K562 (cell line): Measurements from ENCODE around the gene LRRC15. TPM values are rescaled to one million over a fixed set of nuclear protein-coding genes. Genes with fewer than 3 reads are reported as not detected.

Experiments used
- ATAC-seq: fragments of 200-7000 bp; cut with Tn5 transposase; 3 replicates; pipeline ENCODE4 v1.9.1; 2020; ENCODE audit warnings: moderate library complexity
- BruUV-seq: library from RNA; stranded (reverse); fragments of 400-500 nt; replicated peaks from 2 replicates; lab custom pipeline; 2021; lab: Mats Ljungman, UMichigan
- CTCF ChIA-PET: fragments of 300-600 bp; formaldehyde crosslinking; extraction: SDS; loops from one replicate; lab custom pipeline; 2021; ENCODE audit warnings: low intra/inter-chr PET ratio; lab: Yijun Ruan, JAX
- POLR2A ChIA-PET: fragments of 300-600, 350-650 bp; sonication (Branson Sonifier 250); formaldehyde crosslinking; extraction: SDS; loops from one replicate; lab custom pipeline; 2021; ENCODE audit warnings: antibody characterized with exemption, inconsistent platforms; lab: Yijun Ruan, JAX
- DNase-seq, 4 experiments: peaks; one replicate each; pipeline versions ENCODE4 v3.0.0 to v3.0.0-alpha.2; 2011 to 2018; ENCODE audit warnings: low spot score in 3 of 4, mixed read lengths in 3 of 4; ENCODE audit errors: extremely low read depth in 1 of 4
- FAIRE-seq: peaks from 2 replicates; lab custom pipeline; 2011; peaks lifted over from hg19 to GRCh38; lab: Jason Lieb, UNC
- H2AFZ ChIP-seq: 2 replicates; pipeline ENCODE4 v1.6.0; 2011; ENCODE audit warnings: low read depth, low read length, control low read depth, inconsistent platforms
- H3K27ac ChIP-seq: fragments of 200-600 bp; 3 replicates; pipeline ENCODE4 v1.8.0; 2011; ENCODE audit warnings: low read depth, mild to moderate bottlenecking, control low read depth, inconsistent platforms, low read length, moderate library complexity, mixed read lengths; ENCODE audit errors: extremely low read depth
- H3K27me3 ChIP-seq, 2 experiments: fragments of 300-600 bp in 1 of 2; 2 replicates in 1 of 2; 3 replicates in 1 of 2; pipeline versions ENCODE4 v1.6.0 to v1.8.0; 2011; ENCODE audit warnings: inconsistent platforms in 2 of 2, low read length in 2 of 2, mild to moderate bottlenecking in 1 of 2, mixed read lengths in 1 of 2, moderate library complexity in 1 of 2; ENCODE audit not compliant: control insufficient read depth in 2 of 2, insufficient read depth in 2 of 2
- H3K36me3 ChIP-seq: fragments of 300-600 bp; 3 replicates; pipeline ENCODE4 v1.8.0; 2011; ENCODE audit warnings: mild to moderate bottlenecking, low read length, inconsistent platforms; ENCODE audit not compliant: control insufficient read depth, insufficient read depth
- H3K4me1 ChIP-seq, 2 experiments: fragments of 200-600 bp in 1 of 2; replicated peaks in 1 of 2; 2 replicates in 1 of 2; 3 replicates in 1 of 2; pipeline versions ENCODE4 v1.5.1 to v1.8.0; 2011; ENCODE audit warnings: inconsistent platforms in 2 of 2, low read length in 2 of 2, mild to moderate bottlenecking in 1 of 2, mixed read lengths in 1 of 2, moderate library complexity in 1 of 2; ENCODE audit not compliant: control insufficient read depth in 2 of 2, insufficient read depth in 2 of 2
- H3K4me2 ChIP-seq: 2 replicates; pipeline ENCODE4 v1.6.1; 2011; ENCODE audit warnings: low read length, control low read depth, inconsistent platforms, mixed read lengths; ENCODE audit not compliant: insufficient read depth
- H3K4me3 ChIP-seq: fragments of 200-600 bp; sonication (generic), shearing (Covaris generic); 2 replicates; pipeline ENCODE4 v1.5.1; 2016; ENCODE audit warnings: control low read depth, inconsistent platforms
- H3K79me2 ChIP-seq: fragments of 200-600 bp; 3 replicates; pipeline ENCODE4 v1.8.0; 2011; ENCODE audit warnings: low read length, inconsistent platforms; ENCODE audit not compliant: control insufficient read depth, insufficient read depth
- H3K9ac ChIP-seq, 2 experiments: 2 replicates each; pipeline versions ENCODE4 v1.6.0 to v1.6.1; 2011; ENCODE audit warnings: low read depth in 2 of 2, low read length in 2 of 2, control low read depth in 1 of 2, inconsistent platforms in 1 of 2, mild to moderate bottlenecking in 1 of 2, mixed read lengths in 1 of 2; ENCODE audit not compliant: insufficient read depth in 1 of 2
- H3K9me1 ChIP-seq: one replicate; pipeline ENCODE4 v1.6.0; 2011; ENCODE audit warnings: inconsistent platforms, mild to moderate bottlenecking, low read length, moderate library complexity; ENCODE audit not compliant: control insufficient read depth, insufficient read depth
- H3K9me3 ChIP-seq: replicated peaks from 2 replicates; pipeline ENCODE4 v1.5.1; 2011; ENCODE audit warnings: low read depth, low read length, inconsistent platforms; ENCODE audit not compliant: control insufficient read depth, insufficient read depth
- H4K20me1 ChIP-seq: replicated peaks from 2 replicates; pipeline ENCODE4 v1.6.1; 2011; ENCODE audit warnings: low read length, inconsistent platforms, mixed read lengths; ENCODE audit not compliant: control insufficient read depth, insufficient read depth
- GABPB2 ChIP-seq: fragments of 250-450 bp; sonication (Bioruptor Pico); conservative IDR thresholded peaks from 2 replicates; pipeline ENCODE4 v1.5.1; 2021; ENCODE audit warnings: mild to moderate bottlenecking
- KLF13 ChIP-seq: fragments of 450-650 bp; IDR thresholded peaks from 2 replicates; pipeline ENCODE4 v1.6.1; 2016; ENCODE audit warnings: missing genetic modification characterization, low read depth, mild to moderate bottlenecking, missing compliant biosample characterization, moderate library complexity, borderline replicate concordance
- PHF8 ChIP-seq: fragments of 200-600 bp; sonication (generic); IDR thresholded peaks from 2 replicates; pipeline ENCODE4 v1.6.1; 2012; ENCODE audit warnings: mixed run types, mild to moderate bottlenecking, inconsistent platforms, low read length, moderate library complexity, borderline replicate concordance
- RBM39 ChIP-seq: fragments of 200-400 bp; formaldehyde crosslinking; optimal IDR thresholded peaks from 2 replicates; pipeline ENCODE3; 2018; ENCODE audit warnings: low read depth, low read length
- RERE ChIP-seq: sonication (generic); formaldehyde crosslinking; IDR thresholded peaks from 2 replicates; pipeline ENCODE4 v1.8.0; 2023; ENCODE audit warnings: missing genetic modification reagents, mild to moderate bottlenecking, borderline replicate concordance
- ZNF12 ChIP-seq: sonication (generic); formaldehyde crosslinking; IDR thresholded peaks from 2 replicates; pipeline ENCODE4 v1.4.0; 2020; ENCODE audit warnings: mild to moderate bottlenecking, missing genetic modification reagents
- WGBS: fragments of 100-300 bp; shearing (Covaris generic); methylation state at CpG from one replicate; pipeline ENCODE4 v1.1.6; 2016; ENCODE audit warnings: low coverage, mixed read lengths; ENCODE audit not compliant: insufficient coverage; ENCODE audit errors: missing lambda C conversion rate; 5-methylcytosine and 5-hydroxymethylcytosine counted together
- in situ Hi-C: fragments of 300-500 bp; cut with MboI; formaldehyde crosslinking; loops from 4 replicates; pipeline ENCODE4 v1.15.0; 2018; ENCODE audit warnings: inconsistent platforms, mixed read lengths
- intact Hi-C: fragments of 100-400 bp; cut with micrococcal nuclease; formaldehyde crosslinking; loops from 2 replicates; pipeline ENCODE4 v1.14.2; 2022
- polyA plus RNA-seq, 8 experiments: library from polyadenylated mRNA; depleted of rRNA in 4 of 8; stranded (reverse) in 5 of 8; unstranded in 3 of 8; fragments of >200 nt; fragmentation: Nextera tagmentation in 2 of 8; fragmentation: Illumina TruSeq in 1 of 8; extraction: Ambion mirVana in 2 of 8; extraction: Trizol in 1 of 8; gene quantifications; 2 replicates each; pipeline versions ENCODE4 v1.2.1 to v1.2.3, GENCODE V29; 2011 to 2014; ENCODE audit warnings: inconsistent platforms in 1 of 8, missing spikeins in 1 of 8
- total RNA-seq, 7 experiments: library from RNA; depleted of rRNA in 6 of 7; stranded (reverse); fragments of >200 nt in 6 of 7; fragmentation: Illumina TruSeq in 2 of 7; extraction: Trizol in 2 of 7; gene quantifications; 2 replicates each; pipeline versions ENCODE4 v1.2.1 to v1.2.3, GENCODE V29; 2011 to 2021; ENCODE audit warnings: low replicate concordance in 1 of 7

The LRRC15 gene
- total and polyA plus RNA-seq, 9 of the 15 experiments (the other 6 are each of a cell fraction or from before 2014, with no cell fraction given): not detected

DNA sequence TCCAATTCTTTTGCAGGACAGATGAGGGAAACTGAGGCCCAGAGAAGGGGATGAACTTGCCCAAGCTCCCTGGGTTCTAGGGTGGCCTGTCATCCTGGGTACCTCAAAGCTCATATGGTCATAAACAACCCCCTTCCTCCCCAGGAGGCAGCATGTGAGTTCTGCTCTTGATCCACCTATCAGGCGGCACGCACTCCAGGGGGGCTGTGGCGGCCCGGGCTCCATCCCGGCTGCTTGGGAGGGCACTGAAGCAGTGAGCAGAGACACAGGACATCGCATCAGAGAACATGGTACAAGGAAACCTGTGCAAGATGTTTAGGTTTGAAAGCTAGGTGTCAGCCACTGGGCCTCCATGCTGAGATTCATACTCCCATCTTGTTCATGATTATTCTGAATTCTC is 52.6 kb downstream of the LRRC15 start:
- DNase-seq (no peak), ATAC-seq (no peak), FAIRE-seq (no peak)
- in situ Hi-C loops: loop anchor here (5.0 to 25.0 kb wide), 3 partner anchors 152 to 1505 kb away; no protein-coding TSS in a partner anchor
- no TSS peak for BruUV-seq
- WGBS: 45% methylated on average over 6 of the region's 6 CpGs
- ChIA-PET POLR2A (interaction anchor here (2.0 to 5.5 kb wide), 2 partner anchors 179 to 184 kb away, joined by 7 to 48 read pairs; partner anchors contain the start of gene HES1), CTCF (interaction anchor here (1.0 kb wide), 1 partner anchor 300 kb away, joined by 3 read pairs; no protein-coding TSS in a partner anchor)
- Histone ChIP-seq H3K79me2 (no peaks in the 10 kb centered on the region), H4K20me1 (no peaks in the 10 kb centered on the region), H3K27ac (no peak overlapping the region), H3K4me2 (no peak overlapping the region), H3K36me3 (no peaks in the 10 kb centered on the region), H3K9ac (no peak overlapping the region), H3K4me1 (peaks cover 12 to 16% of the 10 kb centered on the region in 2 experiments), H2AFZ (no peak overlapping the region), H3K4me3 (no peak overlapping the region), H3K9me1 (no peaks in the 10 kb centered on the region), H3K27me3 (no peaks in the 10 kb centered on the region), H3K9me3 (peaks cover 4% of the 10 kb centered on the region; the same call in 1 of the 2 replicates)
- intact Hi-C loops: loop anchor here (5.0 to 10.0 kb wide), 6 partner anchors 150 to 1502 kb away; no protein-coding TSS in a partner anchor
- TF ChIP-seq RERE: no peak
- no peak for TF ChIP-seq RBM39
- no peak for TF ChIP-seq PHF8
- no peak for TF ChIP-seq KLF13 (tag)
- no peak for TF ChIP-seq ZNF12 (CRISPR knock-in tag)
- TF ChIP-seq GABPB2 (CRISPR knock-in tag): no peak
